ENCODE data around the gene CES2.
"Not testable (repeated sequence)": the region's sequence is repeated elsewhere in the genome, so short reads cannot be mapped to it uniquely, and the experiment has no call there.

The CES2 gene

DNA sequence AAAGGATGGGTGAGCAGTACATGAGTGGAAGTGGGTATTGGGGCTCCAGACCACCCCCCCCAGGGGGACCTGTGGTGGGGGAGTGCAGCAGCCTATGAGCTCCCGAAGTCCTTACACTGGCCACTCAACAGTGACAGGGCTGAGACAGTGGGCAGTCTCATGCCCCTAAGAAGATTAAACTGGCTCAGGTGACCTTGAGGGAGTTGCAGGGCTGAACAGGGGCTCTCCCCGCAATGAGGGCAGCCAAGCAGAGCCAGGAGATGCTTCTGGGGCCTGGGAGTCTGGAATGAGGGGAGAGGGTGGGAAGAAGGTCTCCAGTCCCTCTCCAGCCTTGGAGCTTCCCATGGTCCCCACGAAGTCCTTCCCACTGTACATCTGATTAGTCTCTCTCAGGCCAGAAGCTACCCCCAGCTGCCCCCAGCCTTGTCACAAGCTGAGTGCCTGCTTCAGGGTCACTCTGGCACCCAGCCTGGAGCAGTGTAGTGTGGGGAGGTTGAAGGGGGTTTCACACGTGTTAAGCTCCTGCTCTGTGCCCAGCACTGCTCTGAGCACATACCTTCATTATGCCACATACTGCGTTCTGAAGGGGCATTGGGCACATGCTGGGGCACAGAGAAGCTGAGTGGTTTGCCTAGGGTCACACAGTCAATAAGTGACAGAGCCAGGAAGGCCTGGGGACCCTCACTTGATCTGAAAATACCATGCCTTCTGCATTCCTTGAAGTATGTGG lies 15.6 kb upstream of the CES2 start:
- DNase-seq, result no peak

DNA sequence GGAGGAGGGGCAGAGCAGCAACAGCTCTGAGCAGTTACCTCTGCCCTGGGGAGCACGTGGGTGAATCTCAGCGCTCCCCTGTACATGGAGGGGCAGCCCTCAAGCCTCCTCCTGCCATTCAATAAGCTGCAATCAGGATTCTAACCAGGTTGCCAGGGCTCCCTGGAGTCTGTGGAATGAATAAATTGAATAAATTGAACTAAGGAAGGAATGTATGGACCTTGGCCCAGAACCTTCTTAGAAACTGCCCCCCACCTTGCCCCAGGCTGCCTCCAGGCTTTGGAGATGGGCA lies 15.1 kb upstream of the CES2 start:
- DNase-seq, result no peak

DNA sequence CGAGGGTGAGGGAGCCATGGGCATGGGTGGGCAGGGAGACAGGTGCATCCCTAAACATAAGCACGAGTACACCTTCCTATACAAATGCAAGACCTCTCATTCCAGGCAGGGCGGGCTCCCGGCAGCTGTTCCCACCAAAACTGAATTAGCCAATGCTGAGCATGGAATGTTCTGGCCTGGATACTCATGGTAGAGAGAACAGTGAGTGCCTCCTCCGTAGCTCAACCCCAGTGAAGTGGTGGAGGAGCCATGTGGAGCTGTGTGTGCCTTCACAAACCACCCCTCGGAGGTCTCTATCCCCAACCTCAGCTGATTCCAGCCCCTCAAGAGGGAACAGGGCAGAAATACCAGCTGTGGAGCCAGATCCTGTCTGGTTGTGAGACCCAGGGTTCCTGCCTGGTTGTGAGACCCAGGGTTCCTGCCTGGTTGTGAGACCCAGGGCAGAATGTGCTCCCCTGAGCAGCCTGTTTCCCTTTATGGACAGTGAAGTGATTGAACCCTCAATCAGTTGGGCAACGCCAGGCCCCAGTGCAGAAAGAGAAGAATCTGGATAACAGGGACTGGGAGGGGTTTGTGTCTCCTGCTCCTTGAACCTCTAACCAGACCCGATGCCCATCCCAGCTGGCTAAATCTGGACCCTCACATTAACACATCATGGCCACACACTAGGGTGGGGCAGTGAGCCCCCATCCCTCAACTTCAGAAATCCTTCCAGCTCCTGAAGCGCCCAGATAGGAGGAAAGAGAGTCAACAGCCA lies 14.2 kb upstream of the CES2 start:
- no peak for DNase-seq

GRCh38 chr16:66921729-66922450 lies 13.4 kb upstream of the CES2 start:
- no peak for DNase-seq

DNA sequence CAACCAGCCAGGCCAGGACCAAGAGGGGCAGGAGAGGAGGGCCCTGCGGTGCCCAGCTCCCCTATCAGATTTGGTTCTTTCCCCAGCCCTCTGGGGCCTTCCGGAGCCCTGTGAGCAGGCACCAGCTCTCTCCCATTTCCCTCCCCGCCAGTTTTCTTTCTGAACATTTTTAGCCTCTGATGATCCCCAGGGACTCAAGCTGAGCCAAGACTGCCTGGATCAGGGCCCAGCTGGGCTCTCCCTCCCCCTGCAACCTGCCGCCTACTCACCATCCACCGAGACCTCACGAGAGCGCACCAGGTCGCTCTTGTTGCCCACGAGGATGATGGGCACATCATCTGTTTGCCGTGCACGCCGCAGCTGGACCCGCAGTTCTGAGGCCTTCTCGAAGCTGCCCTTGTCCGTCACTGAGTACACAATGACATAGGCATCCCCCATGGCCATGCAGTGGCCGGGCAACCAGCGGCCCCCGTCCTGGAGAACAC lies 12.0 kb upstream of the CES2 start:
- DNase-seq, result no peak

DNA sequence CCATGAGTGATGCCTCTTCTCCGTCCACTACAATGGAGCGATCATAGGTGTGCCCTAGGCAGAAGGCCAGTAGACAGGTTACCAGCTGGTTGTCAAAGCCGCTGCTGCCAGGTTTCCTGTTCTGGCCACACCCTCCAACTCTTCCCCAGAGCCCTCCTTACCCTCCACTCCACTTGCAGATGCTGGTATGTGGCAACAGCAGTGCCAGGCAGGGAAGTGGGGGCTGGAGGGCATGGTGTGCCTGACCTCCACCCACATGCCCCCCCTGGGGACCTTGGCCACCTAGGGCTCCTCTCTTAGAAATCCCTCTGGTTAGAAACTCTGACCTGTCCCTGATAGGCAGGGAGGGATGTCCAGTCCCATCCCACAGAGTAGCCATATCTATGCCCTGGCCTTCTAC lies 11.4 kb upstream of the CES2 start:
- DNase-seq, result no peak

- no peak for DNase-seq
These were observed 10.6 kb upstream of the CES2 start for GRCh38 chr16:66924527-66925321.

DNA sequence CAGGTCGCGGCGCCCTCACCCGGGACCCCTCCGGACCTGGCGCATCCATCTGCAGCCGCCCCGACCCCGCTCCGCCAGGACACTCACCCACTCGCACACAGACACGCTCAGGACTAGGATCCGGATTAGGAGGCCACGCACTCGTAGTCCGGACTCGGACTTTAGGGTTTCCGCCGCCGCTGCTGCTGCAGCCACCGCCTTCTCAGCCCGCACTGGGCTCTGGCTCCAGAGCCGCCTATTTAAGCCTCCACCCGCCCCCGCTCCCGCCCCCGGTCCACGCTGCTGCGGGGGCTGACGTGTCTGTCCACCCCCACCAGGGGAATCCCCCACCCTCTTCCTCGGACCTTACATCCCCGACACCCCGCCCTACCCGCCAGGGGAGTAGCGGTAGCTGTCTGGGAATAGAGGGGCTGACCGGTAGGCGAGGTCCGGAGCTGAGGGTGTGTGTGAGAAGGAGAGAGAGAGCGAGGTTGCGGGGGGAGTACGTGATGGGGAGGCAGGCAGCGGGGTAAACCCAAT lies 9.9 kb upstream of the CES2 start, which contains the start of gene RRAD:
TSS of gene RRAD (minus strand) at position 214 of the 519 bp plus-strand sequence. CDS start 356 bp downstream, outside the sequence.
- DNase-seq, result no peak

- DNase-seq, result no peak
These were observed 9.0 kb upstream of the CES2 start for GRCh38 chr16:66926171-66926947.

DNA sequence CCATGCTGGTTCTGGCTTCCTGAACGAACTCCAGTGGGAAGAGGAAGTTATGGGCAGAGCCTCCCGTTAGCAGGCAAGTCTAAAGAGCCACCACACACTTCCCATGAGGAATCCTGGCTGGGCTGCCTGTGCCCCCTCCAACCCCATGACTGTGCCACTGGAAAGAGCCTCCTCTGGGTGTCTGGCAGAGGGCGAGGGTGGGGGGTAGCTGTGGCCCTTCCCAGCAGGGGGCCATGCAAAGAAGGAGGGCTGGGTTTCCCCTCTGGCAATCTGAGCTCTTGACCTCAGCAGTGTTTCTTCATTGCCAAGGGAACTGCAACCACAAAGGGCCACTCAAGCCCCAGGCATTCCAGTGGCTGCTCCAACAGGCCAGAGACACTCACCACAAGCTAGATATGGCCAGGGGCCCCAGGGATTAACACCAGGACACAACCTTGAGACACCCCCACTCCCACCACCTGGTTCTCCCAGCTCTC lies 8.3 kb upstream of the CES2 start:
- DNase-seq, result no peak

DNA sequence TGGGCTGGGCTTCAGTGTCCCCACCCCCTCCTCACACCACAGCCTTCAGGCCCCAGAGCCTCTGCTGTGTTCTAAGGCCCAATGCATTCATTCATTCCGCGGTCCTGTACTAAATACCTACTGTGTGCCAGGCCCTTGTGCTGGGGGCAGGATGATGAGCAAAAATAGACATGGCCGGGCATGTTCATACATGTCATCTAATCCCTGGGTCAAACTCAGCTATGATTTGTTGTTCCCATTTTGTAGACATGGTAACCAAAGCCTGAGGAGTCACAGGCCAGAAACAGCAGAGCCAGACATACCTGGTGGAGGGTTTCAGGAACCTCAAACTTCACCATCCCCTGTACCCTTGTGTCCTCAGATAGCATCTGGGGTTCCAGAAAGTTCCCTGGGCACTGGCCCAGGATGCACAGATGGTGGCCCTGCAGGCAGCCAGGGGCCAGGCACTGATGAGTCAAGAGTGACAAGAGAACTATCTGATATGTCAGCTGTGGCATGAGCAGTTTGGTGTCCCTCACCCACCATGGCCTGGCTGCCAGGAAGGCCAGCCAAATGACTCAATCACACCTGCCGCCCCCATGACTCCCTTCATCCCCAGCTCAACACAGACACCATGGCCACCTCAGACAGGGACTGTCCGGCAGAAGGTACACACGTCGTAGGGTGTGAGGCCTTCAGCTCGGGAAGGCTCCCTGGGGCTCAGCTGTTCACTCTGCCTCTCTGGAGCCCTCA lies 7.2 kb upstream of the CES2 start:
- DNase-seq, result no peak

GRCh38 chr16:66928702-66929388 lies 6.5 kb upstream of the CES2 start:
- no peak for DNase-seq

GRCh38 chr16:66930189-66930588 lies 5.1 kb upstream of the CES2 start:
- DNase-seq, result no peak

GRCh38 chr16:66931665-66932064 lies 3.7 kb upstream of the CES2 start:
- DNase-seq, result no peak

GRCh38 chr16:66932076-66932475 lies 3.2 kb upstream of the CES2 start:
- DNase-seq, result no peak

DNA sequence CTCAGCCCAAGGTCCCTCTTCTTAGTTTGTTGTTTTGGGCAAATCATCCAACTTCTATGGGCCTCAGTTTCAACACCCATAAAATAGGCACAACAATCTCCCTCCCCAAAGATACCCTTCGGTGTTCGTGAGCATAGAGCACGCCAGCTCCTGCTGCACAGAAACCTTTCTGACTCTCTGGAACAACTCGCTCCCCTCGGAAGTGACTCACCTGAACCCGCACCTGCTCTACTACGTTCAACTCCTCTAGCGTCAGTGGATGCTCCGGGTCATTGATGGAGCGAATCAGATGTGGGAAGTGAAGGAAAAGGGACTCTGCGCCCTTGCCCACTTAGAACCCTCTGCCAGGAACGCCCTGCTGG lies 1.6 kb upstream of the CES2 start:
- DNase-seq, result peak; percentile 50

- DNase-seq, result peak; percentile 82
These were observed 1.0 kb upstream of the CES2 start, which contains the start of gene CIAO2B for GRCh38 chr16:66934138-66934838. Gene CIAO2B (minus strand): TSS chr16:66934402. CDS start chr16:66934364, 38 bp downstream.

DNA sequence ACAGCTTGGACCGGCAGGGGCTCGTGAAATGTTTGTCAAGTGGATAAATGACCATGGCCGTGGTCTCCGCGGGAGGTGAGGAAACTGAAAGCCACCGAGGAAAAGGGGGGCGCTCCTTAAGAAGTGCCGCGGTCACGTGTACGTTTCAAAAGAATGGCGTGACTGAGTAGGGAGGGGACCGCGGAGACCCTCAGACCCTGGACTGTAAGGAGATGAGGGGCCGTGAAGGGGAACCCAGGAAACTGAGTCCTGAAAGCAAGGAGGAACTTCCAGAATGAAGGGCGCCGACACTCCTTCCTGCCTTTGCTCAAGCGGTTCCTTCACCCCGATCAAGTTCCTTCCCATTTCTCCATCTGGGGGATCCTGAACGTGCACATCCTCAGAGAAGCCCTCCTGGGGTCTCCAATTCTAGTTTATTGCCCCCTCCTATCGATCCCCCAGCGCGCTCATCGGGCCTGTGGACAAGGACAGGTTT lies 440 bp upstream of the CES2 start:
- DNase-seq, result not testable (repeated sequence)

- DNase-seq, result no peak
These were observed 1.1 kb downstream of the CES2 start for GRCh38 chr16:66936462-66936861.
